ENCODE data around the gene TMEM232. TPM values are rescaled to one million over a fixed set of nuclear protein-coding genes. Genes with fewer than 3 reads are reported as not detected.

The TMEM232 gene
- total RNA-seq, 4 donors from 2014 or later = 2.3 to 4.2 (median 3.5) TPM

- no peak for TF ChIP-seq CTCF (IDR thresholded peaks at IDR 0.05; ENCODE audit: low read depth)
Observed at GRCh38 chr5:110665184-110665726, 61.2 kb downstream of the TMEM232 start.

GRCh38 chr5:110663525-110663924, 62.9 kb downstream of the TMEM232 start:
- TF ChIP-seq CTCF (IDR thresholded peaks at IDR 0.05; ENCODE audit: low read depth) = no peak

GRCh38 chr5:110658006-110658405, 68.5 kb downstream of the TMEM232 start:
- TF ChIP-seq CTCF (IDR thresholded peaks at IDR 0.05; ENCODE audit: low read depth) = no peak

- TF ChIP-seq CTCF (IDR thresholded peaks at IDR 0.05; ENCODE audit: low read depth) = no peak
Observed at GRCh38 chr5:110653231-110653970, 73.1 kb downstream of the TMEM232 start.

GRCh38 chr5:110651507-110651906, 75.0 kb downstream of the TMEM232 start:
- no peak for TF ChIP-seq CTCF (IDR thresholded peaks at IDR 0.05; ENCODE audit: low read depth)

- TF ChIP-seq CTCF (IDR thresholded peaks at IDR 0.05; ENCODE audit: low read depth) = no peak
Observed at GRCh38 chr5:110644357-110644756, 82.1 kb downstream of the TMEM232 start.

GRCh38 chr5:110638970-110639902, 87.2 kb downstream of the TMEM232 start:
- no peak for TF ChIP-seq CTCF (IDR thresholded peaks at IDR 0.05; ENCODE audit: low read depth)

Measured in subcutaneous adipose tissue (tissue), 4 donors.